ENCODE results near the gene KLF4. TPM values are rescaled to one million over a fixed set of nuclear protein-coding genes. Genes with fewer than 3 reads are reported as not detected.

KLF4 gene
- total RNA-seq, 2 donors from 2014 or later: 12.5 to 22.7 TPM

DNA sequence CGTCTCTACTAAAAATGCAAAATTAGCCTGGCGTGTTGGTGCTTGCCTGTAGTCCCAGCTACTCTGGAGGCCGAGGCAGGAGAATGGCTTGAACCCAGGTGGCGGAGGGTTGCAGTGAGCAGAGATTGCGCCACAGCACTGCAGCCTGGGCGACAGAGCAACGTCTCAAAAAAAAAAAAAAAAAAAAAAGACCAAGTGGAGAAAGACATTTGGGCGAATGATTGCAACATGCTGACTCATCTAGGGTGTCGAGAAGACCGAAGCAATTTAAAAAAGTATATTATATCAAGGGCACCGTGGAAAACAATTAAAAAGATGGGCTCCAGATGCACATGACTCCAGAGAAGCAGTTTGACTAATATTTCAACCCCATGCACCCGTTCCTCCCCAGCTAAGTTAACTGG, 9.2 kb downstream of the KLF4 start:
- intact Hi-C loops (cut with DNase I): loop anchor here (5.0 to 10.0 kb wide), 2 partner anchors 794 to 1087 kb away; no protein-coding TSS in a partner anchor

DNA sequence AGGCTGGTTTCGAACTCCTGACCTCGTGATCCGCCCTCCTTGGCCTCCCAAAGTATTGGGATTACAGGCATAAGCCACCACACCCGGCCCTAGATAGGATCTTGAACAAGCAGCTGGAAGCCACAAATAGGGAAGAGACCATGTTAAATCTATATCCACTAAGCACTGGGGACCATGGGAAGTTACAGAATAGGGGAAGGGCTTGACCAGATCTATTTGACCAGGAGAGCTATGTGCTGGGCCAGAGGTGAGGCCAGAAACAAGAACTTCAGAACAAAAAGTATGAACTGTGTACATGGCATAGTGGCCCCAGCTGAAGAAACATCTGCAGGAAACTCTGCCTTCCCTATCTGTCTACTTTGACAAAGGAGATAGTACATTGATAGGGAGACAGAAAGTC, 10.8 kb downstream of the KLF4 start:
- TF ChIP-seq, protein P1, sequence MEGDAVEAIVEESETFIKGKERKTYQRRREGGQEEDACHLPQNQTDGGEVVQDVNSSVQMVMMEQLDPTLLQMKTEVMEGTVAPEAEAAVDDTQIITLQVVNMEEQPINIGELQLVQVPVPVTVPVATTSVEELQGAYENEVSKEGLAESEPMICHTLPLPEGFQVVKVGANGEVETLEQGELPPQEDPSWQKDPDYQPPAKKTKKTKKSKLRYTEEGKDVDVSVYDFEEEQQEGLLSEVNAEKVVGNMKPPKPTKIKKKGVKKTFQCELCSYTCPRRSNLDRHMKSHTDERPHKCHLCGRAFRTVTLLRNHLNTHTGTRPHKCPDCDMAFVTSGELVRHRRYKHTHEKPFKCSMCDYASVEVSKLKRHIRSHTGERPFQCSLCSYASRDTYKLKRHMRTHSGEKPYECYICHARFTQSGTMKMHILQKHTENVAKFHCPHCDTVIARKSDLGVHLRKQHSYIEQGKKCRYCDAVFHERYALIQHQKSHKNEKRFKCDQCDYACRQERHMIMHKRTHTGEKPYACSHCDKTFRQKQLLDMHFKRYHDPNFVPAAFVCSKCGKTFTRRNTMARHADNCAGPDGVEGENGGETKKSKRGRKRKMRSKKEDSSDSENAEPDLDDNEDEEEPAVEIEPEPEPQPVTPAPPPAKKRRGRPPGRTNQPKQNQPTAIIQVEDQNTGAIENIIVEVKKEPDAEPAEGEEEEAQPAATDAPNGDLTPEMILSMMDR (IDR thresholded peaks at IDR 0.05): no peak
- no peak for TF ChIP-seq POLR2A (IDR thresholded peaks at IDR 0.05)
- WGBS, 2 donors: 73 to 74% methylated on average over 4 of the region's 4 CpGs
- H3K4me1 ChIP-seq: no peaks in the 10 kb centered on the region
- DNase-seq (no peak), ATAC-seq (no peak)
- no peaks in the 10 kb centered on the region for H3K36me3 ChIP-seq (replicated peaks in 1 of 2; ENCODE audit: insufficient read depth in 1 of 2, low read depth in 2 of 2)
- no peaks in the 10 kb centered on the region for H3K9me3 ChIP-seq
- no peak overlapping the region for H3K4me3 ChIP-seq
- no peaks in the 10 kb centered on the region for H3K27me3 ChIP-seq
- no peak overlapping the region for H3K27ac ChIP-seq
- intact Hi-C loops (cut with DNase I): no loop called here

More for the DNA sequence above, 9.2 kb downstream of the KLF4 start:
- no peaks in the 10 kb centered on the region for H3K4me1 ChIP-seq
- no peaks in the 10 kb centered on the region for H3K27me3 ChIP-seq
- no peak overlapping the region for H3K27ac ChIP-seq
- ATAC-seq: no peak
- DNase-seq: peak in 2 of 4 donors; percentile 8 to 38
- no peak overlapping the region for H3K4me3 ChIP-seq
- no peaks in the 10 kb centered on the region for H3K36me3 ChIP-seq (replicated peaks in 1 of 2; ENCODE audit: insufficient read depth in 1 of 2, low read depth in 2 of 2)
- TF ChIP-seq POLR2A (IDR thresholded peaks at IDR 0.05): no peak
- TF ChIP-seq, protein P1 (IDR thresholded peaks at IDR 0.05): no peak
- no peaks in the 10 kb centered on the region for H3K9me3 ChIP-seq
- 34 to 65% methylated on average over 12 of the region's 12 CpGs for WGBS, 2 donors

DNA sequence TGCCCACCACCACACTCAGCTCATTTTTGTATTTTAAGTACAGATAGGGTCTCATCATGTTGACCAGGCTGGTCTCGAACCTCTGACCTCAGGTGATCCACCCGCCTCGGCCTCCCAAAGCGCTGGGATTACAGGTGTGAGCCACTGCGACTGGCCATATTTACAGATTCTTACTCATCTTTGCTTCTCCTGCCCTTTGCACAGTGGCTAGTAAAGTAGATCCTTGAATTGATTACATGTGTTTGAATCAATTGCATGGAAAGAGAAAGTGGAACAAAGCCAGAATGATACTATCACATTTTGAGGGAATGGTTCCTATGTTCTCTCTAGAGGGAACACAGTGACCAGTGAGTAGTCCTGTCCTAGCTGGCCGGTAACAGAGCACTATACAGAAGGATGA, 15.4 kb downstream of the KLF4 start:
- no peaks in the 10 kb centered on the region for H3K9me3 ChIP-seq
- no peaks in the 10 kb centered on the region for H3K27me3 ChIP-seq
- no peak overlapping the region for H3K4me3 ChIP-seq
- TF ChIP-seq POLR2A (IDR thresholded peaks at IDR 0.05): no peak
- TF ChIP-seq, protein P1 (IDR thresholded peaks at IDR 0.05): no peak
- no peaks in the 10 kb centered on the region for H3K4me1 ChIP-seq
- DNase-seq (no peak), ATAC-seq (no peak)
- intact Hi-C loops (cut with DNase I): no loop called here
- 93 to 95% methylated on average over 6 of the region's 6 CpGs for whole genome bisulfite sequencing, 2 donors
- H3K27ac ChIP-seq: no peak overlapping the region
- no peaks in the 10 kb centered on the region for H3K36me3 ChIP-seq (replicated peaks in 1 of 2; ENCODE audit: insufficient read depth in 1 of 2, low read depth in 2 of 2)

- no peaks in the 10 kb centered on the region for H3K36me3 ChIP-seq (replicated peaks in 1 of 2; ENCODE audit: insufficient read depth in 1 of 2, low read depth in 2 of 2)
- ATAC-seq: no peak
- WGBS, 2 donors: 41 to 42% methylated on average over 9 of the region's 9 CpGs
- H3K9me3 ChIP-seq: no peaks in the 10 kb centered on the region
- TF ChIP-seq POLR2A (IDR thresholded peaks at IDR 0.05): no peak
- TF ChIP-seq, protein P1 (IDR thresholded peaks at IDR 0.05): no peak
- H3K4me1 ChIP-seq: no peaks in the 10 kb centered on the region
- intact Hi-C loops (cut with DNase I): no loop called here
- H3K4me3 ChIP-seq: no peak overlapping the region
- no peak for DNase-seq
- H3K27ac ChIP-seq: no peak overlapping the region
- no peaks in the 10 kb centered on the region for H3K27me3 ChIP-seq
Measured at GRCh38 chr9:107472581-107473340, 16.8 kb downstream of the KLF4 start.

DNA sequence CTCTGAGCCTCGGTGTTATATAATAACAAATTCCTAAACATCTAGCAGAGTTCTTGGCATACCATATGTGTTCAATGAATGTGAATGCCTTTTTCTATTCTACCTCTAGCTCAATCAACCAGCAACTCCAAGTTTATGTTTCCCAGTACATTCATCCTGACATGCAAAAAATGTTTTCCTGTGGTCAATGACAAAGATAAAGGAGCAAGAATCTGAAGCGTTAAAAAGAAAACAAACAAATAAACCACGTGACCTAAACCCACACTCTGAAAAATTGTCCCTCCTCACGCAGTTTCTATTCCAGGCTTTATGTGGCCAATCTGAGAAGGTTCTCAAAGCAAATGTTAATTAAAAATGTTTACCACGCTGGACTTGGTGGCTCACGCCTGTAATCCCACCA, 18.0 kb downstream of the KLF4 start:
- TF ChIP-seq POLR2A (IDR thresholded peaks at IDR 0.05): no peak
- TF ChIP-seq, protein P1 (IDR thresholded peaks at IDR 0.05): no peak
- 50 to 54% methylated on average over 6 of the region's 6 CpGs for WGBS, 2 donors
- Histone ChIP-seq H3K36me3 (replicated peaks in 1 of 2; ENCODE audit: insufficient read depth in 1 of 2, low read depth in 2 of 2) (no peaks in the 10 kb centered on the region), H3K9me3 (no peaks in the 10 kb centered on the region), H3K27me3 (no peaks in the 10 kb centered on the region), H3K4me3 (no peak overlapping the region), H3K27ac (no peak overlapping the region), H3K4me1 (no peaks in the 10 kb centered on the region)
- ATAC-seq: no peak
- intact Hi-C loops (cut with DNase I): no loop called here
- no peak for DNase-seq

Data from body of pancreas (tissue), 4 donors.